ENCODE data around the gene ADGRG6. TPM values are rescaled to one million over a fixed set of nuclear protein-coding genes. Genes with fewer than 3 reads are reported as not detected.

The ADGRG6 gene
- total and polyA plus RNA-seq, 10 of the 15 experiments (the other 5 are each of a cell fraction or from before 2014, with no cell fraction given) = 0.01 to 0.24 (median 0.13) TPM; not detected in 7

DNA sequence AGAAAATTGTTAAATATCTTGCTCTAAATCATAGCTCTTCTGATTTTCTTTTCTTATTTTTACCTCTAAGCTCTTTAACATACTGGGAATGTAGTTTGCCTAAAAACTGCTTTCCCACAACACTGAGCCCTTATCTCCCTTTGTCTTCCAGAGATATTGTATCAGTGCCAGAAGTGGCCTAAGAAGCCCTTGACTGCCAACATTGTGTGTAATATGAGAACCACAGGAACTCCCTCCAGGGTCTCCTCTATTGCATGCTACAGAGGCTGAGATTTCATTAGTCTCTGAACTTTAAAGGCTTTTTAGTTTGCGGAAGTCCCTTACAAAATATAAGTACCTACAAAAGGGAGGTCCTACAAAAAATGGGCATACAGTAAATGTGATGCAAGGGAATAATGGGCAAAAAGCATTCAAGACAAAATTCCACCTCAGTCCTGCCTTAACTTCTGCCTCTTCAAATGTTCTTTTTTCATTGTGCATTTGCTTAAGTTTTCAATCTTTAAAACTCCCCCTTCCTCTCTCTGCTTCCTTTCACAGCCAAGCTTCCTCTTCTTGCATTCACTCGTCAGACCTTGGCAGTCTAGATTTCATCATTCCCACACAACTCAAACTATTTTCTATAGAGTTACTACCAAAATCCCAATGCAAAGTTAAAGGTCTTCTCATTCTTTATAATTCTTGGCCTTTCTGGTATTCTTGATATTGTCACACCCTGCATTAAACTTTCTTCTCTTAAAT lies 76.5 kb downstream of the ADGRG6 start (continued):
- TF ChIP-seq CHD1 (IDR thresholded peaks at IDR 0.05; ENCODE audit: low read depth, low read length) = no peak

GRCh38 chr6:142380626-142381025 lies 78.8 kb downstream of the ADGRG6 start:
- BruUV-seq (replicated peaks) = no TSS peak

More at GRCh38 chr6:142380626-142381025, 78.8 kb downstream of the ADGRG6 start:
- intact Hi-C loops (cut with micrococcal nuclease; ENCODE audit: unreplicated experiment) (no loop called here), in situ Hi-C loops (cut with MboI) (no loop called here)
- Histone ChIP-seq H3K27ac (ENCODE audit: control insufficient read depth, insufficient read depth) (no peak overlapping the region), H3K9ac (ENCODE audit: control insufficient read depth, insufficient read depth, low read length) (no peak overlapping the region), H3K79me2 (ENCODE audit: control insufficient read depth, insufficient read depth, low read length) (no peaks in the 10 kb centered on the region), H2AFZ (ENCODE audit: control insufficient read depth, low read depth, low read length) (no peak overlapping the region), H3K9me3 (replicated peaks; ENCODE audit: control insufficient read depth, insufficient read depth, low read length) (no peaks in the 10 kb centered on the region), H3K4me3 (no peak overlapping the region), H3K4me1 (ENCODE audit: control insufficient read depth, insufficient read depth, low read length) (no peaks in the 10 kb centered on the region), H3K36me3 (ENCODE audit: control insufficient read depth in 2 of 2, insufficient read depth in 2 of 2, low read length in 1 of 2) (no peaks in the 10 kb centered on the region), H3K4me2 (ENCODE audit: control insufficient read depth, insufficient read depth) (no peak overlapping the region), H3K27me3 (replicated peaks in 1 of 2; ENCODE audit: control insufficient read depth in 2 of 2, insufficient read depth in 2 of 2, low read length in 1 of 2) (no peaks in the 10 kb centered on the region), H4K20me1 (ENCODE audit: control insufficient read depth, insufficient read depth) (no peaks in the 10 kb centered on the region)
- ChIA-PET SMC1A (ENCODE audit: uncharacterized antibody, unreplicated experiment) (no interaction called here), POLR2A (no interaction called here), RAD21 (ENCODE audit: unreplicated experiment) (no interaction called here), CTCF (interaction anchor here (1.0 kb wide), 1 partner anchor 233 kb away, joined by 3 read pairs; no protein-coding TSS in a partner anchor)
- 22% methylated on average over 4 of the region's 4 CpGs for WGBS (ENCODE audit: insufficient coverage, insufficient replicate concordance, low lambda C conversion rate, missing lambda C conversion rate)
- DNase-seq (ENCODE audit: low read depth, low spot score) (no peak), ATAC-seq (no peak), FAIRE-seq (no peak)
- TF ChIP-seq SP1 (IDR thresholded peaks at IDR 0.05; ENCODE audit: low read depth, low read length) = no peak
- no peak for TF ChIP-seq EZH2 (IDR thresholded peaks at IDR 0.05; ENCODE audit: borderline replicate concordance, control insufficient read depth, low read depth, low read length)
- TF ChIP-seq HDAC6 (IDR thresholded peaks at IDR 0.05; ENCODE audit: unreplicated experiment) = no peak
- TF ChIP-seq POU2F2 (IDR thresholded peaks at IDR 0.05; ENCODE audit: borderline replicate concordance, low read depth, low read length) = no peak
- TF ChIP-seq ZZZ3 (IDR thresholded peaks at IDR 0.05; ENCODE audit: control insufficient read depth, insufficient read length, low read depth) = no peak
- no peak for TF ChIP-seq PML (IDR thresholded peaks at IDR 0.05; ENCODE audit: low read length)
- no peak for TF ChIP-seq TCF12 (IDR thresholded peaks at IDR 0.05; ENCODE audit: low read depth, low read length)
- TF ChIP-seq NBN (IDR thresholded peaks at IDR 0.05) = no peak
- TF ChIP-seq, protein P1, sequence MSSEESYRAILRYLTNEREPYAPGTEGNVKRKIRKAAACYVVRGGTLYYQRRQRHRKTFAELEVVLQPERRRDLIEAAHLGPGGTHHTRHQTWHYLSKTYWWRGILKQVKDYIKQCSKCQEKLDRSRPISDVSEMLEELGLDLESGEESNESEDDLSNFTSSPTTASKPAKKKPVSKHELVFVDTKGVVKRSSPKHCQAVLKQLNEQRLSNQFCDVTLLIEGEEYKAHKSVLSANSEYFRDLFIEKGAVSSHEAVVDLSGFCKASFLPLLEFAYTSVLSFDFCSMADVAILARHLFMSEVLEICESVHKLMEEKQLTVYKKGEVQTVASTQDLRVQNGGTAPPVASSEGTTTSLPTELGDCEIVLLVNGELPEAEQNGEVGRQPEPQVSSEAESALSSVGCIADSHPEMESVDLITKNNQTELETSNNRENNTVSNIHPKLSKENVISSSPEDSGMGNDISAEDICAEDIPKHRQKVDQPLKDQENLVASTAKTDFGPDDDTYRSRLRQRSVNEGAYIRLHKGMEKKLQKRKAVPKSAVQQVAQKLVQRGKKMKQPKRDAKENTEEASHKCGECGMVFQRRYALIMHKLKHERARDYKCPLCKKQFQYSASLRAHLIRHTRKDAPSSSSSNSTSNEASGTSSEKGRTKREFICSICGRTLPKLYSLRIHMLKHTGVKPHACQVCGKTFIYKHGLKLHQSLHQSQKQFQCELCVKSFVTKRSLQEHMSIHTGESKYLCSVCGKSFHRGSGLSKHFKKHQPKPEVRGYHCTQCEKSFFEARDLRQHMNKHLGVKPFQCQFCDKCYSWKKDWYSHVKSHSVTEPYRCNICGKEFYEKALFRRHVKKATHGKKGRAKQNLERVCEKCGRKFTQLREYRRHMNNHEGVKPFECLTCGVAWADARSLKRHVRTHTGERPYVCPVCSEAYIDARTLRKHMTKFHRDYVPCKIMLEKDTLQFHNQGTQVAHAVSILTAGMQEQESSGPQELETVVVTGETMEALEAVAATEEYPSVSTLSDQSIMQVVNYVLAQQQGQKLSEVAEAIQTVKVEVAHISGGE (CRISPR knock-in tag; IDR thresholded peaks at IDR 0.05) = no peak
- TF ChIP-seq, protein P2, sequence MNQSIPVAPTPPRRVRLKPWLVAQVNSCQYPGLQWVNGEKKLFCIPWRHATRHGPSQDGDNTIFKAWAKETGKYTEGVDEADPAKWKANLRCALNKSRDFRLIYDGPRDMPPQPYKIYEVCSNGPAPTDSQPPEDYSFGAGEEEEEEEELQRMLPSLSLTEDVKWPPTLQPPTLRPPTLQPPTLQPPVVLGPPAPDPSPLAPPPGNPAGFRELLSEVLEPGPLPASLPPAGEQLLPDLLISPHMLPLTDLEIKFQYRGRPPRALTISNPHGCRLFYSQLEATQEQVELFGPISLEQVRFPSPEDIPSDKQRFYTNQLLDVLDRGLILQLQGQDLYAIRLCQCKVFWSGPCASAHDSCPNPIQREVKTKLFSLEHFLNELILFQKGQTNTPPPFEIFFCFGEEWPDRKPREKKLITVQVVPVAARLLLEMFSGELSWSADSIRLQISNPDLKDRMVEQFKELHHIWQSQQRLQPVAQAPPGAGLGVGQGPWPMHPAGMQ (IDR thresholded peaks at IDR 0.05; ENCODE audit: borderline replicate concordance) = no peak
- no peak for TF ChIP-seq MEF2B (IDR thresholded peaks at IDR 0.05; ENCODE audit: partially characterized antibody, poor library complexity, severe bottlenecking)
